A549 (cell line): ENCODE data around the gene FAM221B. TPM values are rescaled to one million over a fixed set of nuclear protein-coding genes. Genes with fewer than 3 reads are reported as not detected.

Source experiments
- ATAC-seq, 2 experiments: fragments of 200-7000 bp in 1 of 2; fragments of >200 bp in 1 of 2; cut with Nextera tagmentation in 1 of 2; cut with Tn5 transposase in 1 of 2; 3 replicates each; pipeline versions ENCODE4 v1.8.0 to v1.9.1; 2018 to 2020; ENCODE audit warnings: mild to moderate bottlenecking in 1 of 2, moderate library complexity in 1 of 2
- CTCF ChIA-PET: fragments of 300-600 bp; sonication (Branson Sonifier 250); formaldehyde crosslinking; extraction: SDS; loops from one replicate; lab custom pipeline; 2021; ENCODE audit warnings: antibody characterized with exemption, inconsistent platforms; lab: Yijun Ruan, JAX
- POLR2A ChIA-PET: fragments of 350-600 bp; formaldehyde crosslinking; extraction: SDS; loops from one replicate; lab custom pipeline; 2021; ENCODE audit warnings: antibody characterized with exemption, inconsistent platforms; lab: Yijun Ruan, JAX
- DNase-seq, 2 experiments: peaks; one replicate each; pipeline versions ENCODE4 v3.0.0 to v3.0.0-alpha.2; 2011 to 2016; ENCODE audit warnings: low read depth in 1 of 2, low spot score in 1 of 2
- FAIRE-seq: peaks from 2 replicates; lab custom pipeline; 2011; peaks lifted over from hg19 to GRCh38; lab: Jason Lieb, UNC
- H3K27ac ChIP-seq, 2 experiments: fragments of >200 bp; sonication (Bioruptor Twin); formaldehyde crosslinking; 3 replicates each; pipeline ENCODE4 v1.5.1; 2016 to 2017
- H3K4me1 ChIP-seq: fragments of >200 bp; sonication (Bioruptor Twin); formaldehyde crosslinking; 3 replicates; pipeline ENCODE4 v1.6.1; 2016
- H3K4me2 ChIP-seq: fragments of >200 bp; sonication (Bioruptor Twin); formaldehyde crosslinking; 3 replicates; pipeline ENCODE4 v1.6.1; 2016
- H3K4me3 ChIP-seq: fragments of >200 bp; sonication (Bioruptor Twin); formaldehyde crosslinking; 3 replicates; pipeline ENCODE4 v1.5.1; 2016
- H3K9me3 ChIP-seq: fragments of >200 bp; sonication (Bioruptor Twin); formaldehyde crosslinking; 3 replicates; pipeline ENCODE4 v1.6.1; 2016
- BHLHE40 ChIP-seq: IDR thresholded peaks from 2 replicates; pipeline ENCODE4 v1.6.1; 2012; ENCODE audit warnings: low read depth, low read length, inconsistent platforms
- CEBPB ChIP-seq, 2 experiments: fragments of >200 bp in 1 of 2; sonication (Bioruptor Twin) in 1 of 2; formaldehyde crosslinking in 1 of 2; IDR thresholded peaks; 2 replicates each; pipeline ENCODE4 v1.6.1; 2012 to 2016
- CHD4 ChIP-seq: fragments of 200-600 bp; sonication (generic); IDR thresholded peaks from 2 replicates; pipeline ENCODE4 v1.6.1; 2016; ENCODE audit warnings: antibody characterized with exemption, mild to moderate bottlenecking, borderline replicate concordance
- CTCF ChIP-seq: fragments of >200 bp; sonication (Bioruptor Twin); formaldehyde crosslinking; IDR thresholded peaks from 3 replicates; pipeline ENCODE4 v1.5.1; 2016
- EHMT2 ChIP-seq: fragments of 200-600 bp; sonication (generic); IDR thresholded peaks from 2 replicates; pipeline ENCODE4 v1.6.1; 2016; ENCODE audit warnings: antibody characterized with exemption, low read depth, mild to moderate bottlenecking, moderate library complexity
- ELK1 ChIP-seq: fragments of 150-350 bp; IDR thresholded peaks from 2 replicates; pipeline ENCODE4 v1.6.1; 2014; ENCODE audit warnings: low read depth, mild to moderate bottlenecking, low read length
- EP300 ChIP-seq, 2 experiments: fragments of >200 bp; sonication (Bioruptor Twin); formaldehyde crosslinking; IDR thresholded peaks; 2 replicates in 1 of 2; 3 replicates in 1 of 2; pipeline ENCODE4 v1.6.1; 2016 to 2017
- GATA3 ChIP-seq: IDR thresholded peaks from 2 replicates; pipeline ENCODE4 v1.6.1; 2012; ENCODE audit warnings: borderline replicate concordance
- HEYL ChIP-seq: fragments of 250-450 bp; sonication (Bioruptor Pico); IDR thresholded peaks from 2 replicates; pipeline ENCODE4 v1.8.0; 2021; ENCODE audit warnings: mild to moderate bottlenecking, moderate library complexity
- HOXB13 ChIP-seq: fragments of 250-450 bp; sonication (Bioruptor Pico); IDR thresholded peaks from 2 replicates; pipeline ENCODE4 v1.5.0; 2020; ENCODE audit warnings: low read depth, mild to moderate bottlenecking, moderate library complexity
- HOXB5 ChIP-seq: fragments of 250-450 bp; sonication (Bioruptor Pico); IDR thresholded peaks from 2 replicates; pipeline ENCODE4 v1.5.0; 2020; ENCODE audit warnings: mild to moderate bottlenecking, moderate library complexity
- JUN ChIP-seq, 2 experiments: fragments of >200 bp; sonication (Bioruptor Twin); formaldehyde crosslinking; IDR thresholded peaks; 2 replicates in 1 of 2; 3 replicates in 1 of 2; pipeline ENCODE4 v1.6.1; 2016 to 2017
- JUNB ChIP-seq: fragments of >200 bp; sonication (Bioruptor Twin); formaldehyde crosslinking; IDR thresholded peaks from 2 replicates; pipeline ENCODE4 v1.6.1; 2016
- KDM5A ChIP-seq: fragments of 200-600 bp; sonication (generic); IDR thresholded peaks from 2 replicates; pipeline ENCODE4 v1.6.1; 2016; ENCODE audit warnings: antibody characterized with exemption, mild to moderate bottlenecking
- MAFK ChIP-seq: fragments of 450-650 bp; IDR thresholded peaks from 2 replicates; pipeline ENCODE4 v1.6.1; 2014; ENCODE audit not compliant: partially characterized antibody
- MAZ ChIP-seq: fragments of 150-350 bp; IDR thresholded peaks from 2 replicates; pipeline ENCODE4 v1.6.1; 2014; ENCODE audit warnings: antibody characterized with exemption, low read depth, low read length, borderline replicate concordance
- MYC ChIP-seq: IDR thresholded peaks from 2 replicates; pipeline ENCODE4 v1.6.1; 2012; ENCODE audit warnings: mild to moderate bottlenecking, inconsistent platforms, low read length, improper control_type of control experiment, borderline replicate concordance
- NR3C1 ChIP-seq: fragments of >200 bp; sonication (Bioruptor Twin); formaldehyde crosslinking; IDR thresholded peaks from 3 replicates; pipeline ENCODE4 v1.6.1; 2017
- PBX3 ChIP-seq: IDR thresholded peaks from 2 replicates; pipeline ENCODE4 v1.6.1; 2012
- PHF8 ChIP-seq: fragments of 200-600 bp; sonication (generic); IDR thresholded peaks from 2 replicates; pipeline ENCODE4 v1.6.1; 2016; ENCODE audit warnings: low read depth, mild to moderate bottlenecking, antibody characterized with exemption, moderate library complexity, borderline replicate concordance
- POLR2A ChIP-seq: IDR thresholded peaks from 2 replicates; pipeline ENCODE4 v1.6.1; 2012; ENCODE audit warnings: mild to moderate bottlenecking, low read length
- RARB ChIP-seq: fragments of 250-450 bp; sonication (Bioruptor Pico); IDR thresholded peaks from 2 replicates; pipeline ENCODE4 v1.8.0; 2021; ENCODE audit warnings: mild to moderate bottlenecking, moderate library complexity
- RCOR1 ChIP-seq: fragments of 150-350 bp; IDR thresholded peaks from 2 replicates; pipeline ENCODE4 v1.6.1; 2014; ENCODE audit warnings: antibody characterized with exemption, low read length, low read depth
- SREBF2 ChIP-seq: fragments of 450-650 bp; IDR thresholded peaks from 2 replicates; pipeline ENCODE4 v1.6.1; 2014; ENCODE audit warnings: mild to moderate bottlenecking, moderate library complexity
- TFCP2L1 ChIP-seq: fragments of 250-450 bp; sonication (Bioruptor Pico); IDR thresholded peaks from 2 replicates; pipeline ENCODE4 v1.5.0; 2021; ENCODE audit warnings: mild to moderate bottlenecking
- USF2 ChIP-seq: fragments of 450-650 bp; IDR thresholded peaks from 2 replicates; pipeline ENCODE4 v1.6.1; 2014; ENCODE audit warnings: antibody characterized with exemption
- ZFP36 ChIP-seq: fragments of 450-650 bp; IDR thresholded peaks from 2 replicates; pipeline ENCODE4 v1.6.1; 2014; ENCODE audit warnings: borderline replicate concordance; ENCODE audit not compliant: partially characterized antibody
- WGBS: methylation state at CpG from one replicate; pipeline ENCODE4 v1.1.6; 2017; ENCODE audit errors: missing lambda C conversion rate; 5-methylcytosine and 5-hydroxymethylcytosine counted together
- polyA plus RNA-seq, 4 experiments: library from polyadenylated mRNA; depleted of rRNA in 3 of 4; stranded (reverse); fragments of >200 nt; fragmentation: RNase III in 1 of 4; extraction: RNeasy Plus Mini Kit Qiagen cat#74134 plus additional on column Dnase treatment in 1 of 4; gene quantifications; 2 replicates in 3 of 4; 3 replicates in 1 of 4; pipeline ENCODE4 v1.2.3, GENCODE V29; 2011 to 2017
- TF ChIP-seq, protein P1 (sequence below): fragments of >200 bp; sonication (Bioruptor Twin); formaldehyde crosslinking; IDR thresholded peaks from 3 replicates; pipeline ENCODE4 v1.6.1; 2016
- TF ChIP-seq, protein P2 (sequence below): IDR thresholded peaks from 2 replicates; pipeline ENCODE4 v1.6.1; 2012; ENCODE audit warnings: low read depth, borderline replicate concordance

FAM221B gene
- polyA plus RNA-seq, 2 of the 4 experiments (the other 2 are of a cell fraction): not detected

DNA sequence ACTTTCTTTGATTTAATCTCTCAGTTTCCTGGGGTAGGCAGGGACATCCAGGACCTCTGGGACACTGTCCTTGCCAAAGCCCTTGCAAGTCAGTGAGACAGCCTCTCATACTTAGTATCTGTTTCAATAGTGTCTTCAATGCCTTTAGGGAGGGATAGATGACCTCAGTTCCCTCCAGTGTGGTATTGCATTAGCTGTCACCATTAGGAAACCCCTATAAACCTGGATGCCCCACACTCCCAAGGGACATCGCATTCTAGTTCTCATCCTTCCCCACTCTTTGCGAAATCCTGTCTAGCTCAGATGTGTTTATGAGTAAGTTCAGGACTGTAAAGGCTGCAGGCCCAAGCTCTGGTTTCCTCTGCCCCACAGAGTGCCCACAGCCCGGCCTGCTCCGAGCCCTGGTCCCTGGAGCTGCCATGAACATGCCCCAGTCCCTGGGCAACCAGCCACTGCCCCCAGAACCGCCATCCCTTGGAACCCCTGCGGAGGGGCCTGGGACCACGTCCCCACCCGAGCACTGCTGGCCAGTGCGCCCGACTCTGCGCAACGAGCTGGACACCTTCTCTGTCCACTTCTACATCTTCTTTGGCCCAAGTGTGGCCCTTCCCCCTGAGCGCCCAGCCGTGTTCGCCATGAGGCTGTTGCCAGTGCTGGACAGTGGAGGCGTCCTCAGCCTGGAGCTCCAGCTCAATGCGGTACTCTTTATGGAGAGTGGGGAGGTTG lies 13.7 kb upstream of the FAM221B start (continued):
- no peak for TF ChIP-seq GATA3

GRCh38 chr9:35841645-35841900 lies 13.0 kb upstream of the FAM221B start:
- H3K4me3 ChIP-seq: no peak overlapping the region
- ATAC-seq (no peak), DNase-seq (no peak), FAIRE-seq (no peak)
- CTCF ChIA-PET: interaction anchor here (1.1 to 9.2 kb wide), 6 partner anchors 15 to 114 kb away, joined by 3 to 59 read pairs (median 5); partner anchors contain the start of genes FAM221B, OR13J1 and TMEM8B
- POLR2A ChIA-PET: no interaction called here
- H3K9me3 ChIP-seq: no peaks in the 10 kb centered on the region
- 100% methylated on average over 5 of the region's 5 CpGs for WGBS
- H3K4me2 ChIP-seq: no peak overlapping the region
- no peak for TF ChIP-seq JUNB
- no peak for TF ChIP-seq MYC
- TF ChIP-seq NR3C1: no peak
- no peak for TF ChIP-seq KDM5A
- TF ChIP-seq HOXB5: no peak
- TF ChIP-seq POLR2A: no peak
- TF ChIP-seq CHD4: no peak
- TF ChIP-seq EP300 (IDR thresholded peaks at IDR 0.05): no peak
- TF ChIP-seq RCOR1: no peak
- no peak for TF ChIP-seq USF2
- no peak for TF ChIP-seq CEBPB (IDR thresholded peaks at IDR 0.05)
- TF ChIP-seq MAFK: no peak
- no peak for TF ChIP-seq SREBF2
- TF ChIP-seq, protein P1, sequence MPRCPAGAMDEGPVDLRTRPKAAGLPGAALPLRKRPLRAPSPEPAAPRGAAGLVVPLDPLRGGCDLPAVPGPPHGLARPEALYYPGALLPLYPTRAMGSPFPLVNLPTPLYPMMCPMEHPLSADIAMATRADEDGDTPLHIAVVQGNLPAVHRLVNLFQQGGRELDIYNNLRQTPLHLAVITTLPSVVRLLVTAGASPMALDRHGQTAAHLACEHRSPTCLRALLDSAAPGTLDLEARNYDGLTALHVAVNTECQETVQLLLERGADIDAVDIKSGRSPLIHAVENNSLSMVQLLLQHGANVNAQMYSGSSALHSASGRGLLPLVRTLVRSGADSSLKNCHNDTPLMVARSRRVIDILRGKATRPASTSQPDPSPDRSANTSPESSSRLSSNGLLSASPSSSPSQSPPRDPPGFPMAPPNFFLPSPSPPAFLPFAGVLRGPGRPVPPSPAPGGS: no peak
- TF ChIP-seq PBX3: no peak
- no peak for TF ChIP-seq CTCF
- TF ChIP-seq BHLHE40: no peak
- no peak for TF ChIP-seq PHF8
- peaks cover 13% of the 10 kb centered on the region for H3K4me1 ChIP-seq
- H3K27ac ChIP-seq: no peak overlapping the region

- POLR2A ChIA-PET: no interaction called here
- Histone ChIP-seq H3K27ac (no peak overlapping the region), H3K4me1 (peaks cover 13% of the 10 kb centered on the region), H3K4me3 (no peak overlapping the region), H3K9me3 (no peaks in the 10 kb centered on the region), H3K4me2 (no peak overlapping the region)
- FAIRE-seq (no peak), ATAC-seq (no peak), DNase-seq (no peak)
- WGBS: 84% methylated on average over 15 of the region's 15 CpGs
- CTCF ChIA-PET: interaction anchor here (0.8 to 9.2 kb wide), 6 partner anchors 7 to 51 kb away, joined by 3 to 59 read pairs (median 5); partner anchors contain the start of genes FAM221B and TMEM8B
- no peak for TF ChIP-seq MAZ
- TF ChIP-seq, protein P2, sequence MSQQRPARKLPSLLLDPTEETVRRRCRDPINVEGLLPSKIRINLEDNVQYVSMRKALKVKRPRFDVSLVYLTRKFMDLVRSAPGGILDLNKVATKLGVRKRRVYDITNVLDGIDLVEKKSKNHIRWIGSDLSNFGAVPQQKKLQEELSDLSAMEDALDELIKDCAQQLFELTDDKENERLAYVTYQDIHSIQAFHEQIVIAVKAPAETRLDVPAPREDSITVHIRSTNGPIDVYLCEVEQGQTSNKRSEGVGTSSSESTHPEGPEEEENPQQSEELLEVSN: no peak
- no peak for TF ChIP-seq JUN (IDR thresholded peaks at IDR 0.05)
- no peak for TF ChIP-seq ELK1
- no peak for TF ChIP-seq HEYL (CRISPR knock-in tag)
- TF ChIP-seq HOXB13 (CRISPR knock-in tag): no peak
- no peak for TF ChIP-seq ZFP36
- no peak for TF ChIP-seq EHMT2
- TF ChIP-seq RARB: no peak
- no peak for TF ChIP-seq TFCP2L1
Measured at GRCh38 chr9:35840881-35841644, 12.5 kb upstream of the FAM221B start.
